Thyroid gland (tissue), 4 donors: ENCODE results near the gene ETS1. TPM values are rescaled to one million over a fixed set of nuclear protein-coding genes. Genes with fewer than 3 reads are reported as not detected.

Source experiments
- DNase-seq, 2 donors: peaks; one replicate each; pipeline ENCODE4 v3.0.0-alpha.2; 2019
- H3K27ac ChIP-seq, 3 donors: fragments of 200-600 bp; sonication (generic); 1 replicate in 2 of 3; 2 replicates in 1 of 3; pipeline ENCODE4 v1.5.1; 2016 to 2019; ENCODE audit warnings: mild to moderate bottlenecking in 1 of 3, moderate library complexity in 1 of 3
- H3K27me3 ChIP-seq: fragments of 200-600 bp; sonication (generic); one replicate; pipeline ENCODE4 v1.5.1; 2019
- H3K36me3 ChIP-seq, 2 donors: fragments of 200-600 bp; sonication (generic); one replicate each; pipeline ENCODE4 v1.5.1; 2016 to 2019
- H3K4me1 ChIP-seq, 2 donors: fragments of 200-600 bp; sonication (generic); one replicate each; pipeline ENCODE4 v1.5.1; 2017 to 2019
- H3K4me3 ChIP-seq, 3 donors: fragments of 200-600 bp; sonication (generic); replicated peaks in 1 of 3; 1 replicate in 2 of 3; 2 replicates in 1 of 3; pipeline ENCODE4 v1.5.1; 2016; ENCODE audit warnings: mild to moderate bottlenecking in 1 of 3
- H3K9me3 ChIP-seq: fragments of 200-600 bp; sonication (generic); one replicate; pipeline ENCODE4 v1.5.1; 2017
- CTCF ChIP-seq, 6 experiments: fragments of 200-600 bp in 3 of 6; fragments of 450-650 bp in 3 of 6; sonication (generic) in 3 of 6; IDR thresholded peaks; one replicate each; pipeline ENCODE4 v1.5.1; 2016 to 2019; ENCODE audit warnings: antibody characterized with exemption in 6 of 6, mild to moderate bottlenecking in 2 of 6, inconsistent platforms in 1 of 6, moderate library complexity in 1 of 6
- POLR2A ChIP-seq, 2 donors: fragments of 450-650 bp; IDR thresholded peaks; one replicate each; pipeline ENCODE4 v1.6.1; 2017; ENCODE audit warnings: antibody characterized with exemption in 2 of 2, mild to moderate bottlenecking in 2 of 2, moderate library complexity in 1 of 2
- WGBS, 2 donors: methylation state at CpG; one replicate each; pipeline ENCODE4 v1.1.5; 2017; 5-methylcytosine and 5-hydroxymethylcytosine counted together
- intact Hi-C: fragments of 100-400 bp; cut with DNase I; formaldehyde crosslinking; loops from one replicate; pipeline ENCODE4 v1.15.1; 2023
- total RNA-seq, 4 donors: library from RNA; depleted of rRNA; stranded (reverse); fragments of >200 nt; gene quantifications; one replicate each; pipeline ENCODE4 v1.2.3, GENCODE V29; 2016

ETS1 gene
- total RNA-seq, 4 donors from 2014 or later = 38.4 to 79.4 (median 58.4) TPM

- DNase-seq = no peak
- intact Hi-C loops = no loop called here
- H3K36me3 ChIP-seq = no peaks in the 10 kb centered on the region
- no peak overlapping the region for H3K4me3 ChIP-seq
- peak overlapping the region in 2 of 3 donors; percentile 27 to 36 for H3K27ac ChIP-seq
- no peaks in the 10 kb centered on the region for H3K9me3 ChIP-seq
- 43 to 76% methylated on average over 1 of the region's 1 CpG for WGBS, 2 donors
- peaks cover 0 to 25% of the 10 kb centered on the region in 2 donors for H3K4me1 ChIP-seq
- H3K27me3 ChIP-seq = no peaks in the 10 kb centered on the region
- TF ChIP-seq CTCF (IDR thresholded peaks at IDR 0.05) (no peak), POLR2A (IDR thresholded peaks at IDR 0.05) (no peak)
Observed at GRCh38 chr11:128525411-128526243, 61.7 kb downstream of the ETS1 start.

- no peak for TF ChIP-seq POLR2A (IDR thresholded peaks at IDR 0.05)
- no peak for TF ChIP-seq CTCF (IDR thresholded peaks at IDR 0.05)
- no peak for DNase-seq
- no peaks in the 10 kb centered on the region for H3K36me3 ChIP-seq
- H3K27ac ChIP-seq = peak overlapping the region in 1 of 3 donors; percentile 62
- peaks cover 3 to 28% of the 10 kb centered on the region in 2 donors for H3K4me1 ChIP-seq
- H3K4me3 ChIP-seq = no peak overlapping the region
- WGBS, 2 donors = 95 to 97% methylated on average over 4 of the region's 4 CpGs
- intact Hi-C loops = no loop called here
- no peaks in the 10 kb centered on the region for H3K9me3 ChIP-seq
- H3K27me3 ChIP-seq = no peaks in the 10 kb centered on the region
Observed at GRCh38 chr11:128524172-128524571, 63.2 kb downstream of the ETS1 start.

- Histone ChIP-seq H3K27me3 (no peaks in the 10 kb centered on the region), H3K36me3 (no peaks in the 10 kb centered on the region), H3K27ac (peak overlapping the region in 2 of 3 donors; percentile 62 to 89), H3K9me3 (no peaks in the 10 kb centered on the region), H3K4me1 (peaks cover 5 to 28% of the 10 kb centered on the region in 2 donors), H3K4me3 (no peak overlapping the region)
- DNase-seq = no peak
- intact Hi-C loops = no loop called here
- WGBS, 2 donors = 56 to 76% methylated on average over 2 of the region's 2 CpGs
- TF ChIP-seq CTCF (IDR thresholded peaks at IDR 0.05) = no peak
- no peak for TF ChIP-seq POLR2A (IDR thresholded peaks at IDR 0.05)
Observed at GRCh38 chr11:128523641-128524040, 63.7 kb downstream of the ETS1 start.

GRCh38 chr11:128522943-128523518 lies 64.3 kb downstream of the ETS1 start:
- TF ChIP-seq POLR2A (IDR thresholded peaks at IDR 0.05) = no peak
- no peak for TF ChIP-seq CTCF (IDR thresholded peaks at IDR 0.05)
- H3K4me3 ChIP-seq = peak overlapping the region in 2 of 3 donors; percentile 60 to 74
- no peaks in the 10 kb centered on the region for H3K36me3 ChIP-seq
- H3K4me1 ChIP-seq = peaks cover 10 to 30% of the 10 kb centered on the region in 2 donors
- intact Hi-C loops = no loop called here
- H3K27me3 ChIP-seq = no peaks in the 10 kb centered on the region
- H3K9me3 ChIP-seq = no peaks in the 10 kb centered on the region
- WGBS, 2 donors = 38 to 43% methylated on average over 6 of the region's 6 CpGs
- DNase-seq = no peak
- peak overlapping the region; percentile 62 to 89 (median 75) for H3K27ac ChIP-seq
